Measurements from ENCODE around the gene EXOSC10. TPM values are rescaled to one million over a fixed set of nuclear protein-coding genes. Genes with fewer than 3 reads are reported as not detected.

Gene EXOSC10
- total and polyA plus RNA-seq, 12 donors = 18.4 to 34.7 (median 21.4) TPM

- no peak for DNase-seq
- Histone ChIP-seq H3K36me3 (peaks cover 6 to 99% (median 51%) of the 10 kb centered on the region in 9 donors), H3K9me3 (no peaks in the 10 kb centered on the region), H3K27ac (no peak overlapping the region), H3K27me3 (no peaks in the 10 kb centered on the region), H3K4me3 (no peak overlapping the region), H3K4me1 (no peaks in the 10 kb centered on the region)
- 76 to 78% methylated on average over 1 of the region's 1 CpG for WGBS, 2 donors
- intact Hi-C loops (cut with DNase I) = loop anchor here in 1 of 10 donors (10.0 kb wide), 1 partner anchor 69 kb away; the partner anchor contains the start of gene EXOSC10
- no peak for ATAC-seq
- no peak for TF ChIP-seq CTCF (IDR thresholded peaks at IDR 0.05)
Observed at GRCh38 chr1:11026052-11026451, 73.6 kb downstream of the EXOSC10 start.

- no peak for TF ChIP-seq CTCF (IDR thresholded peaks at IDR 0.05)
- no peak overlapping the region for H3K27ac ChIP-seq
- no peaks in the 10 kb centered on the region for H3K9me3 ChIP-seq
- intact Hi-C loops (cut with DNase I) = loop anchor here in 1 of 10 donors (10.0 kb wide), 1 partner anchor 69 kb away; the partner anchor contains the start of gene EXOSC10
- no peak overlapping the region for H3K4me3 ChIP-seq
- H3K36me3 ChIP-seq = peaks cover 6 to 99% (median 54%) of the 10 kb centered on the region in 9 donors
- ATAC-seq (no peak), DNase-seq (no peak)
- 91 to 93% methylated on average over 1 of the region's 1 CpG for WGBS, 2 donors
- no peaks in the 10 kb centered on the region for H3K4me1 ChIP-seq
- H3K27me3 ChIP-seq = no peaks in the 10 kb centered on the region
Observed at GRCh38 chr1:11025618-11026017, 74.1 kb downstream of the EXOSC10 start.

- peaks cover 6 to 99% (median 52%) of the 10 kb centered on the region in 9 donors for H3K36me3 ChIP-seq
- intact Hi-C loops (cut with DNase I) = loop anchor here in 1 of 10 donors (10.0 kb wide), 1 partner anchor 70 kb away; the partner anchor contains the start of gene EXOSC10
- no peak overlapping the region for H3K27ac ChIP-seq
- no peaks in the 10 kb centered on the region for H3K27me3 ChIP-seq
- H3K4me1 ChIP-seq = no peaks in the 10 kb centered on the region
- 85 to 88% methylated on average over 2 of the region's 2 CpGs for WGBS, 2 donors
- no peak for TF ChIP-seq CTCF (IDR thresholded peaks at IDR 0.05)
- no peaks in the 10 kb centered on the region for H3K9me3 ChIP-seq
- ATAC-seq = no peak
- no peak for DNase-seq
- H3K4me3 ChIP-seq = no peak overlapping the region
Observed at GRCh38 chr1:11024874-11025203, 74.8 kb downstream of the EXOSC10 start.

GRCh38 chr1:11024154-11024873 lies 75.4 kb downstream of the EXOSC10 start:
- Histone ChIP-seq H3K4me1 (peaks cover 0 to under 1% (median 0%) of the 10 kb centered on the region in 9 donors), H3K4me3 (no peak overlapping the region), H3K9me3 (no peaks in the 10 kb centered on the region), H3K27me3 (no peaks in the 10 kb centered on the region), H3K27ac (no peak overlapping the region), H3K36me3 (peaks cover 6 to 99% (median 55%) of the 10 kb centered on the region in 9 donors)
- DNase-seq = no peak
- no peak for ATAC-seq
- intact Hi-C loops (cut with DNase I) = loop anchor here in 1 of 10 donors (10.0 kb wide), 1 partner anchor 70 kb away; the partner anchor contains the start of gene EXOSC10
- TF ChIP-seq CTCF (IDR thresholded peaks at IDR 0.05) = no peak
- 89 to 93% methylated on average over 3 of the region's 3 CpGs for WGBS, 2 donors
